HepG2 (cell line): Measurements from ENCODE around the gene ZBTB17. TPM values are rescaled to one million over a fixed set of nuclear protein-coding genes. Genes with fewer than 3 reads are reported as not detected.

Experiments
- HMG20A ChIP-seq: IDR thresholded peaks from 2 replicates; pipeline ENCODE4 v1.6.1; 2016; ENCODE audit warnings: borderline replicate concordance
- HOXA9 ChIP-seq: sonication (generic); formaldehyde crosslinking; IDR thresholded peaks from 2 replicates; pipeline ENCODE4 v1.8.1; 2022; ENCODE audit warnings: missing genetic modification reagents, mild to moderate bottlenecking, moderate library complexity, borderline replicate concordance
- KDM5B ChIP-seq: sonication (generic); formaldehyde crosslinking; IDR thresholded peaks from 2 replicates; pipeline ENCODE4 v1.4.0; 2020; ENCODE audit warnings: missing genetic modification reagents, mild to moderate bottlenecking, borderline replicate concordance
- LBX2 ChIP-seq: sonication (generic); formaldehyde crosslinking; IDR thresholded peaks from 2 replicates; pipeline ENCODE4 v1.5.0; 2020; ENCODE audit warnings: missing genetic modification reagents, mild to moderate bottlenecking, borderline replicate concordance
- MTF2 ChIP-seq: sonication (generic); formaldehyde crosslinking; IDR thresholded peaks from 2 replicates; pipeline ENCODE4 v1.5.0; 2020; ENCODE audit warnings: missing genetic modification reagents, borderline replicate concordance
- NCOA2 ChIP-seq: sonication (generic); formaldehyde crosslinking; IDR thresholded peaks from 2 replicates; pipeline ENCODE4 v1.8.0; 2022; ENCODE audit warnings: inconsistent platforms
- PHF21A ChIP-seq: sonication (generic); formaldehyde crosslinking; IDR thresholded peaks from 2 replicates; pipeline ENCODE4 v1.5.0; 2020; ENCODE audit warnings: mild to moderate bottlenecking, missing genetic modification reagents
- POLR2G ChIP-seq: fragments of 200-400 bp; formaldehyde crosslinking; IDR thresholded peaks from 2 replicates; pipeline ENCODE4 v1.6.1; 2018; ENCODE audit warnings: mild to moderate bottlenecking, low read depth, low read length, moderate library complexity
- TARDBP ChIP-seq: sonication (generic); formaldehyde crosslinking; IDR thresholded peaks from 2 replicates; pipeline ENCODE4 v1.8.0; 2022; ENCODE audit warnings: mild to moderate bottlenecking, missing genetic modification reagents
- ZIK1 ChIP-seq: sonication (generic); formaldehyde crosslinking; IDR thresholded peaks from 2 replicates; pipeline ENCODE4 v1.5.0; 2020; ENCODE audit warnings: mild to moderate bottlenecking, low read depth, missing genetic modification reagents, borderline replicate concordance
- ZNF317 ChIP-seq: sonication (generic); formaldehyde crosslinking; IDR thresholded peaks from 2 replicates; pipeline ENCODE4 v1.5.0; 2020; ENCODE audit warnings: mild to moderate bottlenecking, missing genetic modification reagents
- ZNF878 ChIP-seq: sonication (generic); formaldehyde crosslinking; IDR thresholded peaks from 2 replicates; pipeline ENCODE4 v1.8.1; 2023; ENCODE audit warnings: mild to moderate bottlenecking, missing genetic modification reagents, moderate library complexity
- polyA plus RNA-seq, 8 experiments: library from polyadenylated mRNA; depleted of rRNA in 3 of 8; stranded (reverse) in 7 of 8; unstranded in 1 of 8; fragments of >200 nt; fragmentation: Illumina TruSeq in 4 of 8; extraction: Trizol in 4 of 8; gene quantifications; 2 replicates each; pipeline versions ENCODE4 v1.2.1 to v1.2.3, GENCODE V29; 2011 to 2016; ENCODE audit warnings: low read depth in 4 of 8, missing spikeins in 1 of 8, mixed read lengths in 1 of 8; ENCODE audit not compliant: insufficient read depth in 1 of 8
- total RNA-seq, 5 experiments: library from RNA; depleted of rRNA; stranded (reverse); fragments of >200 nt; fragmentation: Illumina TruSeq; extraction: Trizol; gene quantifications; 2 replicates each; pipeline ENCODE4 v1.2.3, GENCODE V29; 2016; ENCODE audit warnings: low read depth in 1 of 5
- TF ChIP-seq, protein P1 (sequence below): sonication (generic); formaldehyde crosslinking; IDR thresholded peaks from 2 replicates; pipeline ENCODE4 v1.5.1; 2020; ENCODE audit warnings: missing genetic modification reagents, mild to moderate bottlenecking, borderline replicate concordance
- TF ChIP-seq, protein P2 (sequence below): sonication (generic); formaldehyde crosslinking; IDR thresholded peaks from 2 replicates; pipeline ENCODE4 v1.4.0; 2020; ENCODE audit warnings: missing genetic modification reagents, borderline replicate concordance
- TF ChIP-seq, protein P3 (sequence below): sonication (generic); formaldehyde crosslinking; IDR thresholded peaks from 2 replicates; pipeline ENCODE4 v1.4.0; 2020; ENCODE audit warnings: mild to moderate bottlenecking, missing genetic modification reagents, borderline replicate concordance

ZBTB17 gene
- total and polyA plus RNA-seq, 2 of the 13 experiments (the other 11 are each of a cell fraction or from before 2014, with no cell fraction given): 16.7 to 17.0 TPM

- TF ChIP-seq POLR2G (peak; percentile 74), LBX2 (CRISPR knock-in tag) (no peak), NCOA2 (CRISPR knock-in tag) (no peak), PHF21A (CRISPR knock-in tag) (no peak), HMG20A (CRISPR knock-in tag) (no peak; the same call in 1 of the 2 replicates), ZNF878 (no peak), HOXA9 (CRISPR knock-in tag) (no peak), ZNF317 (peak; percentile 60; the same call in 1 of the 2 replicates), TARDBP (CRISPR knock-in tag) (peak; percentile 26; the same call in 1 of the 2 replicates), ZIK1 (CRISPR knock-in tag) (no peak), MTF2 (CRISPR knock-in tag) (no peak), KDM5B (CRISPR knock-in tag) (no peak)
- TF ChIP-seq, protein P1, sequence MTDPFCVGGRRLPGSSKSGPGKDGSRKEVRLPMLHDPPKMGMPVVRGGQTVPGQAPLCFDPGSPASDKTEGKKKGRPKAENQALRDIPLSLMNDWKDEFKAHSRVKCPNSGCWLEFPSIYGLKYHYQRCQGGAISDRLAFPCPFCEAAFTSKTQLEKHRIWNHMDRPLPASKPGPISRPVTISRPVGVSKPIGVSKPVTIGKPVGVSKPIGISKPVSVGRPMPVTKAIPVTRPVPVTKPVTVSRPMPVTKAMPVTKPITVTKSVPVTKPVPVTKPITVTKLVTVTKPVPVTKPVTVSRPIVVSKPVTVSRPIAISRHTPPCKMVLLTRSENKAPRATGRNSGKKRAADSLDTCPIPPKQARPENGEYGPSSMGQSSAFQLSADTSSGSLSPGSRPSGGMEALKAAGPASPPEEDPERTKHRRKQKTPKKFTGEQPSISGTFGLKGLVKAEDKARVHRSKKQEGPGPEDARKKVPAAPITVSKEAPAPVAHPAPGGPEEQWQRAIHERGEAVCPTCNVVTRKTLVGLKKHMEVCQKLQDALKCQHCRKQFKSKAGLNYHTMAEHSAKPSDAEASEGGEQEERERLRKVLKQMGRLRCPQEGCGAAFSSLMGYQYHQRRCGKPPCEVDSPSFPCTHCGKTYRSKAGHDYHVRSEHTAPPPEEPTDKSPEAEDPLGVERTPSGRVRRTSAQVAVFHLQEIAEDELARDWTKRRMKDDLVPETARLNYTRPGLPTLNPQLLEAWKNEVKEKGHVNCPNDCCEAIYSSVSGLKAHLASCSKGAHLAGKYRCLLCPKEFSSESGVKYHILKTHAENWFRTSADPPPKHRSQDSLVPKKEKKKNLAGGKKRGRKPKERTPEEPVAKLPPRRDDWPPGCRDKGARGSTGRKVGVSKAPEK (CRISPR knock-in tag): no peak
- TF ChIP-seq, protein P2, sequence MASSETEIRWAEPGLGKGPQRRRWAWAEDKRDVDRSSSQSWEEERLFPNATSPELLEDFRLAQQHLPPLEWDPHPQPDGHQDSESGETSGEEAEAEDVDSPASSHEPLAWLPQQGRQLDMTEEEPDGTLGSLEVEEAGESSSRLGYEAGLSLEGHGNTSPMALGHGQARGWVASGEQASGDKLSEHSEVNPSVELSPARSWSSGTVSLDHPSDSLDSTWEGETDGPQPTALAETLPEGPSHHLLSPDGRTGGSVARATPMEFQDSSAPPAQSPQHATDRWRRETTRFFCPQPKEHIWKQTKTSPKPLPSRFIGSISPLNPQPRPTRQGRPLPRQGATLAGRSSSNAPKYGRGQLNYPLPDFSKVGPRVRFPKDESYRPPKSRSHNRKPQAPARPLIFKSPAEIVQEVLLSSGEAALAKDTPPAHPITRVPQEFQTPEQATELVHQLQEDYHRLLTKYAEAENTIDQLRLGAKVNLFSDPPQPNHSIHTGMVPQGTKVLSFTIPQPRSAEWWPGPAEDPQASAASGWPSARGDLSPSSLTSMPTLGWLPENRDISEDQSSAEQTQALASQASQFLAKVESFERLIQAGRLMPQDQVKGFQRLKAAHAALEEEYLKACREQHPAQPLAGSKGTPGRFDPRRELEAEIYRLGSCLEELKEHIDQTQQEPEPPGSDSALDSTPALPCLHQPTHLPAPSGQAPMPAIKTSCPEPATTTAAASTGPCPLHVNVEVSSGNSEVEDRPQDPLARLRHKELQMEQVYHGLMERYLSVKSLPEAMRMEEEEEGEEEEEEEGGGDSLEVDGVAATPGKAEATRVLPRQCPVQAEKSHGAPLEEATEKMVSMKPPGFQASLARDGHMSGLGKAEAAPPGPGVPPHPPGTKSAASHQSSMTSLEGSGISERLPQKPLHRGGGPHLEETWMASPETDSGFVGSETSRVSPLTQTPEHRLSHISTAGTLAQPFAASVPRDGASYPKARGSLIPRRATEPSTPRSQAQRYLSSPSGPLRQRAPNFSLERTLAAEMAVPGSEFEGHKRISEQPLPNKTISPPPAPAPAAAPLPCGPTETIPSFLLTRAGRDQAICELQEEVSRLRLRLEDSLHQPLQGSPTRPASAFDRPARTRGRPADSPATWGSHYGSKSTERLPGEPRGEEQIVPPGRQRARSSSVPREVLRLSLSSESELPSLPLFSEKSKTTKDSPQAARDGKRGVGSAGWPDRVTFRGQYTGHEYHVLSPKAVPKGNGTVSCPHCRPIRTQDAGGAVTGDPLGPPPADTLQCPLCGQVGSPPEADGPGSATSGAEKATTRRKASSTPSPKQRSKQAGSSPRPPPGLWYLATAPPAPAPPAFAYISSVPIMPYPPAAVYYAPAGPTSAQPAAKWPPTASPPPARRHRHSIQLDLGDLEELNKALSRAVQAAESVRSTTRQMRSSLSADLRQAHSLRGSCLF (CRISPR knock-in tag): no peak
- TF ChIP-seq, protein P3, sequence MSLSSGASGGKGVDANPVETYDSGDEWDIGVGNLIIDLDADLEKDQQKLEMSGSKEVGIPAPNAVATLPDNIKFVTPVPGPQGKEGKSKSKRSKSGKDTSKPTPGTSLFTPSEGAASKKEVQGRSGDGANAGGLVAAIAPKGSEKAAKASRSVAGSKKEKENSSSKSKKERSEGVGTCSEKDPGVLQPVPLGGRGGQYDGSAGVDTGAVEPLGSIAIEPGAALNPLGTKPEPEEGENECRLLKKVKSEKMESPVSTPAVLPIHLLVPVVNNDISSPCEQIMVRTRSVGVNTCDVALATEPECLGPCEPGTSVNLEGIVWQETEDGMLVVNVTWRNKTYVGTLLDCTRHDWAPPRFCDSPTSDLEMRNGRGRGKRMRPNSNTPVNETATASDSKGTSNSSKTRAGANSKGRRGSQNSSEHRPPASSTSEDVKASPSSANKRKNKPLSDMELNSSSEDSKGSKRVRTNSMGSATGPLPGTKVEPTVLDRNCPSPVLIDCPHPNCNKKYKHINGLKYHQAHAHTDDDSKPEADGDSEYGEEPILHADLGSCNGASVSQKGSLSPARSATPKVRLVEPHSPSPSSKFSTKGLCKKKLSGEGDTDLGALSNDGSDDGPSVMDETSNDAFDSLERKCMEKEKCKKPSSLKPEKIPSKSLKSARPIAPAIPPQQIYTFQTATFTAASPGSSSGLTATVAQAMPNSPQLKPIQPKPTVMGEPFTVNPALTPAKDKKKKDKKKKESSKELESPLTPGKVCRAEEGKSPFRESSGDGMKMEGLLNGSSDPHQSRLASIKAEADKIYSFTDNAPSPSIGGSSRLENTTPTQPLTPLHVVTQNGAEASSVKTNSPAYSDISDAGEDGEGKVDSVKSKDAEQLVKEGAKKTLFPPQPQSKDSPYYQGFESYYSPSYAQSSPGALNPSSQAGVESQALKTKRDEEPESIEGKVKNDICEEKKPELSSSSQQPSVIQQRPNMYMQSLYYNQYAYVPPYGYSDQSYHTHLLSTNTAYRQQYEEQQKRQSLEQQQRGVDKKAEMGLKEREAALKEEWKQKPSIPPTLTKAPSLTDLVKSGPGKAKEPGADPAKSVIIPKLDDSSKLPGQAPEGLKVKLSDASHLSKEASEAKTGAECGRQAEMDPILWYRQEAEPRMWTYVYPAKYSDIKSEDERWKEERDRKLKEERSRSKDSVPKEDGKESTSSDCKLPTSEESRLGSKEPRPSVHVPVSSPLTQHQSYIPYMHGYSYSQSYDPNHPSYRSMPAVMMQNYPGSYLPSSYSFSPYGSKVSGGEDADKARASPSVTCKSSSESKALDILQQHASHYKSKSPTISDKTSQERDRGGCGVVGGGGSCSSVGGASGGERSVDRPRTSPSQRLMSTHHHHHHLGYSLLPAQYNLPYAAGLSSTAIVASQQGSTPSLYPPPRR (CRISPR knock-in tag): no peak
Observed at GRCh38 chr1:15975805-15976680, at the start of gene ZBTB17 (continued).
